ENCODE results near the gene DCANP1.

GRCh38 chr5:135444881-135445280 lies 2.3 kb downstream of the DCANP1 start:
- TF ChIP-seq, protein P1, sequence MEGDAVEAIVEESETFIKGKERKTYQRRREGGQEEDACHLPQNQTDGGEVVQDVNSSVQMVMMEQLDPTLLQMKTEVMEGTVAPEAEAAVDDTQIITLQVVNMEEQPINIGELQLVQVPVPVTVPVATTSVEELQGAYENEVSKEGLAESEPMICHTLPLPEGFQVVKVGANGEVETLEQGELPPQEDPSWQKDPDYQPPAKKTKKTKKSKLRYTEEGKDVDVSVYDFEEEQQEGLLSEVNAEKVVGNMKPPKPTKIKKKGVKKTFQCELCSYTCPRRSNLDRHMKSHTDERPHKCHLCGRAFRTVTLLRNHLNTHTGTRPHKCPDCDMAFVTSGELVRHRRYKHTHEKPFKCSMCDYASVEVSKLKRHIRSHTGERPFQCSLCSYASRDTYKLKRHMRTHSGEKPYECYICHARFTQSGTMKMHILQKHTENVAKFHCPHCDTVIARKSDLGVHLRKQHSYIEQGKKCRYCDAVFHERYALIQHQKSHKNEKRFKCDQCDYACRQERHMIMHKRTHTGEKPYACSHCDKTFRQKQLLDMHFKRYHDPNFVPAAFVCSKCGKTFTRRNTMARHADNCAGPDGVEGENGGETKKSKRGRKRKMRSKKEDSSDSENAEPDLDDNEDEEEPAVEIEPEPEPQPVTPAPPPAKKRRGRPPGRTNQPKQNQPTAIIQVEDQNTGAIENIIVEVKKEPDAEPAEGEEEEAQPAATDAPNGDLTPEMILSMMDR (IDR thresholded peaks at IDR 0.05; ENCODE audit: low read depth, low read length), result no peak
- TF ChIP-seq EZH2phosphoT487 (IDR thresholded peaks at IDR 0.05; ENCODE audit: low read depth), result no peak
